ENCODE data around the gene MDC1.
"Not testable (repeated sequence)": the region's sequence is repeated elsewhere in the genome, so short reads cannot be mapped to it uniquely, and the experiment has no call there.

The MDC1 gene

DNA sequence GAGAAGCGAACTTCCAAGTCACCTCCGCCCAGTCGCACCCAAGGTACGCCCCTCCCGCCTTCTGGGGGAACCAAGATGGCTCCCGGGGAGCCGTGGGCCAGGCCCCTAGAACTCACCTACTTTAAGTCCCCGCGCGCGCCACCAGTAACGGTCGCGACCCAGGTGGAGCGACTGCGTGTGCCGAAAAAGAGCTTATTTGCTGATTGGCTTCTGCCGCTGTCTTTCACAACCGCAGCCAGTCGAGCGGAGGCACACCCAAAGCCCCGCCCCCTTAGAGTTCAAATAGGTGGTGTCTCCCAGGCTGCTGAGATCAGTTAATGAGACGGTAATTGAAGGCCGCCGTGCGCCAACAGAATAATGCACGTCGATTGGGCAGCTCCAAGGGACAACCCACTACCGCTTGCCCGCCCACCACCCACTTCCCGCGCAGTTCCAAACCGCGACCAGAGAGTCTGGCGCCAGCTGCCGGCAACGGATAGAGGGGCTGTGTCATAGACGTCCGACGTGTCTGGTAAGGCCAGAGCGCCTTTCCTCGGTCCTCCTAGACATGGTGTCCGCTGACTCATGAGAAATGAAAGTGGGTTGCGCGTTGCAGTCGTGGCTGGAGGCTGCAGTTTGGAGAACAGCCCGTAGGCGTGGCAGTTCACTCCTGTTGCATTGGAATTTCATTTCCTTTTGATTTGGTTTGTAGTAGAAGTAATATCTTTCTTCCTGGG is at the start of gene MDC1:
Gene MDC1, minus strand, starts transcription at position 153 of the 716 bp plus-strand sequence. CDS start 2,106 bp downstream, outside the sequence.
- peak; percentile 99 for DNase-seq

GRCh38 chr6:30766461-30767157 is 49.5 kb upstream of the MDC1 start:
- DNase-seq = no peak

GRCh38 chr6:30765495-30765894 is 48.4 kb upstream of the MDC1 start:
- DNase-seq = not testable (repeated sequence)

DNA sequence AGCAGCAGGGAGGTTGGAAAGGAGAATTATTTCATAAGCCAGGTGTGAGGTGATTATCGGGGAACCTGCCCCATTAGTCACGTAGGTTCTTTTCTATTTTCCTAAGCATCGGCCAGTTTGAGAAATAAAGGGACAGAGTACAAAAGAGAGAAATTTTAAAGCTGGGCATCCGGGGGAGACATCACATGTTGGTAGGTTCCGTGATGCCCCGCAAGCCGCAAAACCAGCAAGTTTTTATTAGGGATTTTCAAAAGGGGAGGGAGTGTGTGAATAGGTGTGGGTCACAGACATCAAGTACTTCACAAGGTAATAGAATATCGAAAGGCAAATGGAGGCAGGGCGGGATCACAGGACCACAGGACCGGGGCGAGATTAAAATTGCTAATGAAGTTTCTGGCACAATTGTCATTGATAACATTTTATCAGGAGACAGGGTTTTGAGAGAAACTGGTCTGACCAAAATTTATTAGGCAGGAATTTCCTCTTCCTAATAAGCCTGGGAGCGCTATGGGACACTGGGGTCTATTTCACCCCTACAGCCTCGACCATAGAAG is 47.5 kb upstream of the MDC1 start:
- DNase-seq = not testable (repeated sequence)

- no peak for DNase-seq
These were observed 46.8 kb upstream of the MDC1 start for GRCh38 chr6:30763618-30764489.

GRCh38 chr6:30763155-30763617 is 46.1 kb upstream of the MDC1 start:
- no peak for DNase-seq

- DNase-seq = no peak
These were observed 44.8 kb upstream of the MDC1 start for GRCh38 chr6:30761791-30762429.

GRCh38 chr6:30760549-30760948 is 43.5 kb upstream of the MDC1 start:
- DNase-seq = no peak

GRCh38 chr6:30759575-30760239 is 42.6 kb upstream of the MDC1 start:
- no peak for DNase-seq

- no peak for DNase-seq
These were observed 40.3 kb upstream of the MDC1 start for GRCh38 chr6:30757261-30757904.

- DNase-seq = not testable (repeated sequence)
These were observed 39.4 kb upstream of the MDC1 start for GRCh38 chr6:30756405-30757003.

DNA sequence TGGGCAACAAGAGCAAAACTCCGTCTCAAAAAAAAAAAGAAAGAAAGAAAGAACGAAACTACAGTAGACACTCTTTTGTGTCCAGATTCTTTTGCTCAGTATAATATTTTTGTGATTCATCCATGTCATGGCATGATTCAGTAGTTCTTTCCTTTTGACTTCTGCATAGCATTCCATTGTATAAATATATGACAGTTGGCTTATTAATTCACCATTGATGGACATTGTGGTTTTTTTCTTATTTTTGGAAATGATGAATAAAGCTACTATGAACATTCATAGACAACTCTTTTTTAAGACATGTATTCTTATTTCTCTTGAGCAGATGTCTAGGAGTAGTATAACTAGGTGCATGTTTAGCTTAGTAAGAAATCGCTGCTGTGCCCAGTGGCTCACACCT is 37.5 kb upstream of the MDC1 start:
- no peak for DNase-seq

- no peak for DNase-seq
These were observed 35.3 kb upstream of the MDC1 start for GRCh38 chr6:30752157-30752927.

DNA sequence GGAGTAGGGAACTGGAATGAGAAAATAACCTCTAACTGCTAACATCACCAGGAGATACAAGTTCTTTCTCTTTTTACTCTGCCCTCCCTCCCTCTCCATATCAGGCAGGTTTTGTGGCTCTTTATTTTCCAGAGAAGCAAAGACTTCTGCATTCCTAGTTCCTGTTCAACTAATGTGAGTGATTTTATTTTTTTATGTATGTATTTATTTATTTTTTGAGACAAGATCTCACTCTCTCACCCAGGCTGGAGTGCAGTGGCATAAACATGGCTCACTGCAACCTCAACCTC is 33.2 kb upstream of the MDC1 start:
- no peak for DNase-seq

- no peak for DNase-seq
These were observed 32.7 kb upstream of the MDC1 start for GRCh38 chr6:30749554-30750378.

GRCh38 chr6:30748851-30749540 is 31.9 kb upstream of the MDC1 start:
- no peak for DNase-seq

DNA sequence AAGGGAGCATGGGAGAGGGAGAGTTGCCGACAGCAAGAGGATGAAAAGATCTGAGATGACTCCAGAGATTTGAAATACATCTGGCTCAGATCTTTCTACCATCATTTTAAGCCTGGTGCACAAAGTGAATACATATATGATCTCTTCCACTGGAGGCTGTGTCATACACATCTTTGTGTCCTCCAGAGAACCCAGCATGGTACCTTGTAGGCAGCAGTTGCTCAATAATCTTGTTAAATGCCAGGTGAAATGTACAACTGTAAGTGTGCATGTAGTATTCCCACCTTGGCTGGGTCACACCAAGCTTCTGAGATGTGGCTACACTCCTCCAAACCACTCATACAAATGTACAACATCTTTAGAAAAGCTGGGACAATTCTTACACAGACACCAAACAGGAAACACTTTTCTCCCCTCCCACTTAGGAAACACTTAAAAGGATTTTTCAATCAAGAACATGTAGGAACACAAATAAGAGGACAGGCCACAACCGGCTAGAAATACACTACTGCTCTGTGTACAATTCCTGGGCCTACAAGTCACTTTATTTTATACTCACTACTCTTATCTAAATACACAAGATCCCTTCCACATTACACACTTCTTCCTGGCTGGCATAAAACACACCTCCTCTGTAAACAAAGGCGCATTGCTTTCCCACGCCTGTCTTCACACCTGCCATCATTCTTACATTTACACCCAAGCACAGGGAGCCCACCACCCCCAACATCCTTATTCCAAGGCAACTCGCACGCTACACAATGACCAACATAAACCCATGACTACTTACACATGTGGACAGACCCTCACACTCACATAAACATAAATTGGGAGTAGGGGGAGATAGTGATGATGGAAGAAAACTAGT is 31.1 kb upstream of the MDC1 start:
- DNase-seq = no peak

- no peak for DNase-seq
These were observed 30.2 kb upstream of the MDC1 start for GRCh38 chr6:30747300-30747687.
